Stomach (tissue), 9 donors: Measurements from ENCODE around the gene SPACA9. TPM values are rescaled to one million over a fixed set of nuclear protein-coding genes. Genes with fewer than 3 reads are reported as not detected.

Experiments
- DNase-seq, 2 donors: peaks; one replicate each; pipeline versions ENCODE4 v3.0.0 to v3.0.0-alpha.2; 2013 to 2019
- H3K27ac ChIP-seq, 5 donors: fragments of 200-600 bp in 4 of 5; sonication (generic) in 4 of 5; one replicate each; pipeline ENCODE4 v1.5.1; 2013 to 2019; ENCODE audit warnings: mild to moderate bottlenecking in 1 of 5, moderate library complexity in 1 of 5
- H3K27me3 ChIP-seq, 3 donors: fragments of 200-600 bp; sonication (generic); one replicate each; pipeline ENCODE4 v1.5.1; 2017 to 2019; ENCODE audit warnings: mixed run types in 1 of 3
- H3K36me3 ChIP-seq, 4 donors: fragments of 200-600 bp; sonication (generic); 1 replicate in 3 of 4; 2 replicates in 1 of 4; pipeline ENCODE4 v1.5.1; 2016 to 2019
- H3K4me1 ChIP-seq, 4 donors: fragments of 200-600 bp; sonication (generic); one replicate each; pipeline ENCODE4 v1.5.1; 2016 to 2019
- H3K4me3 ChIP-seq, 4 donors: fragments of 200-600 bp; sonication (generic) in 3 of 4; one replicate each; pipeline ENCODE4 v1.5.1; 2016 to 2019; ENCODE audit warnings: mild to moderate bottlenecking in 1 of 4
- H3K9me3 ChIP-seq, 4 donors: fragments of 200-600 bp; sonication (generic); one replicate each; pipeline ENCODE4 v1.5.1; 2016 to 2019
- CTCF ChIP-seq, 7 experiments: fragments of 450-650 bp in 4 of 7; fragments of 200-600 bp in 3 of 7; sonication (generic) in 3 of 7; IDR thresholded peaks; one replicate each; pipeline ENCODE4 v1.5.1; 2016 to 2019; ENCODE audit warnings: antibody characterized with exemption in 7 of 7, control low read depth in 2 of 7, mild to moderate bottlenecking in 1 of 7
- EP300 ChIP-seq: sonication (generic); formaldehyde crosslinking; IDR thresholded peaks from one replicate; pipeline ENCODE4 v1.6.1; 2017; ENCODE audit warnings: antibody characterized with exemption
- POLR2A ChIP-seq, 4 donors: fragments of 450-650 bp; IDR thresholded peaks; one replicate each; pipeline ENCODE4 v1.6.1; 2016; ENCODE audit warnings: antibody characterized with exemption in 4 of 4, control low read depth in 2 of 4, mild to moderate bottlenecking in 1 of 4, moderate library complexity in 1 of 4
- POLR2AphosphoS5 ChIP-seq, 3 donors: sonication (generic); formaldehyde crosslinking; IDR thresholded peaks; one replicate each; pipeline ENCODE4 v1.6.1; 2016; ENCODE audit warnings: antibody characterized with exemption in 3 of 3
- WGBS, 5 donors: extraction: QIAGEN DNeasy Blood & Tissue Kit in 3 of 5; methylation state at CpG; one replicate each; pipeline versions ENCODE4 v1.1.5 to v1.1.7; 2013 to 2018; 5-methylcytosine and 5-hydroxymethylcytosine counted together
- intact Hi-C: fragments of 100-400 bp; cut with DNase I; formaldehyde crosslinking; loops from one replicate; pipeline ENCODE4 v1.15.1; 2023; ENCODE audit warnings: low total_unique reads
- polyA plus RNA-seq, 3 donors: library from polyadenylated mRNA; stranded (reverse); fragments of 200-250 nt; gene quantifications; one replicate each; pipeline ENCODE4 v1.2.3, GENCODE V29; 2013
- total RNA-seq, 5 donors: library from RNA; depleted of rRNA; stranded (reverse); fragments of >200 nt; gene quantifications; one replicate each; pipeline versions ENCODE4 v1.1.0 to v1.2.3, GENCODE V29; 2014 to 2016
- donor health status: healthy with polysubstance abuse.
- donor health status: Bipolar disorder and iron deficiency.
- donor health status: healthy.

SPACA9 gene
- total and polyA plus RNA-seq, 8 donors = 0.29 to 4.8 (median 2.0) TPM; not detected in 2

GRCh38 chr9:132858751-132859150 is 19.9 kb upstream of the SPACA9 start:
- Histone ChIP-seq H3K4me3 (no peak overlapping the region), H3K36me3 (peaks cover 0 to 6% (median 0%) of the 10 kb centered on the region in 4 donors), H3K4me1 (peaks cover 8 to 27% (median 15%) of the 10 kb centered on the region in 4 donors), H3K9me3 (no peaks in the 10 kb centered on the region), H3K27me3 (peaks cover 0 to 5% (median 0%) of the 10 kb centered on the region in 3 donors), H3K27ac (peak overlapping the region in 1 of 5 donors; percentile 31)
- DNase-seq = no peak
- intact Hi-C loops = no loop called here
- TF ChIP-seq CTCF (IDR thresholded peaks at IDR 0.05) = no peak
- TF ChIP-seq POLR2AphosphoS5 (IDR thresholded peaks at IDR 0.05) = no peak
- no peak for TF ChIP-seq POLR2A (IDR thresholded peaks at IDR 0.05)
- TF ChIP-seq EP300 = no peak
- WGBS, 5 donors = 26 to 62% (median 44%) methylated on average over 7 of the region's 7 CpGs

GRCh38 chr9:132861666-132862065 is 17.0 kb upstream of the SPACA9 start:
- H3K4me3 ChIP-seq = no peak overlapping the region
- H3K36me3 ChIP-seq = peaks cover 0 to 6% (median 0%) of the 10 kb centered on the region in 4 donors
- peaks cover 0 to 5% (median 0%) of the 10 kb centered on the region in 3 donors for H3K27me3 ChIP-seq
- no peaks in the 10 kb centered on the region for H3K9me3 ChIP-seq
- no peak for DNase-seq
- H3K27ac ChIP-seq = no peak overlapping the region
- H3K4me1 ChIP-seq = peaks cover 8 to 20% (median 15%) of the 10 kb centered on the region in 4 donors
- 88 to 100% (median 93%) methylated on average over 3 of the region's 3 CpGs for WGBS, 5 donors
- no peak for TF ChIP-seq POLR2AphosphoS5 (IDR thresholded peaks at IDR 0.05)
- no peak for TF ChIP-seq CTCF (IDR thresholded peaks at IDR 0.05)
- no peak for TF ChIP-seq POLR2A (IDR thresholded peaks at IDR 0.05)
- no peak for TF ChIP-seq EP300
- intact Hi-C loops = no loop called here

GRCh38 chr9:132862533-132862932 is 16.2 kb upstream of the SPACA9 start:
- no peak for DNase-seq
- H3K4me3 ChIP-seq = no peak overlapping the region
- H3K36me3 ChIP-seq = peaks cover 0 to 6% (median 0%) of the 10 kb centered on the region in 4 donors
- TF ChIP-seq CTCF (IDR thresholded peaks at IDR 0.05) (no peak), POLR2A (IDR thresholded peaks at IDR 0.05) (no peak), POLR2AphosphoS5 (IDR thresholded peaks at IDR 0.05) (no peak), EP300 (no peak)
- no peak overlapping the region for H3K27ac ChIP-seq
- intact Hi-C loops = no loop called here
- peaks cover 0 to 5% (median 0%) of the 10 kb centered on the region in 3 donors for H3K27me3 ChIP-seq
- peaks cover 7 to 12% (median 7%) of the 10 kb centered on the region in 4 donors for H3K4me1 ChIP-seq
- 64 to 81% (median 77%) methylated on average over 6 of the region's 6 CpGs for WGBS, 5 donors
- no peaks in the 10 kb centered on the region for H3K9me3 ChIP-seq

- Histone ChIP-seq H3K4me3 (no peak overlapping the region), H3K36me3 (peaks cover 0 to 6% (median 0%) of the 10 kb centered on the region in 4 donors), H3K27ac (no peak overlapping the region), H3K27me3 (peaks cover 0 to 5% (median 0%) of the 10 kb centered on the region in 3 donors), H3K4me1 (peaks cover under 1 to 6% (median 2%) of the 10 kb centered on the region in 4 donors), H3K9me3 (no peaks in the 10 kb centered on the region)
- 84 to 88% (median 86%) methylated on average over 12 of the region's 12 CpGs for WGBS, 5 donors
- DNase-seq = no peak
- intact Hi-C loops = no loop called here
- TF ChIP-seq POLR2AphosphoS5 (IDR thresholded peaks at IDR 0.05) (no peak), POLR2A (IDR thresholded peaks at IDR 0.05) (no peak), EP300 (no peak), CTCF (IDR thresholded peaks at IDR 0.05) (no peak)
Measured at GRCh38 chr9:132863096-132863495, 15.6 kb upstream of the SPACA9 start.
